GM19455 (cell line): ENCODE results near the gene PLSCR1.
"Not testable (repeated sequence)": the region's sequence is repeated elsewhere in the genome, so short reads cannot be mapped to it uniquely, and the experiment has no call there.

Experiments used
- ATAC-seq: cut with Tn5 transposase; IDR thresholded peaks from one replicate; pipeline ENCODE4 v1.9.1; 2021; ENCODE audit not compliant: unreplicated experiment

The PLSCR1 gene

DNA sequence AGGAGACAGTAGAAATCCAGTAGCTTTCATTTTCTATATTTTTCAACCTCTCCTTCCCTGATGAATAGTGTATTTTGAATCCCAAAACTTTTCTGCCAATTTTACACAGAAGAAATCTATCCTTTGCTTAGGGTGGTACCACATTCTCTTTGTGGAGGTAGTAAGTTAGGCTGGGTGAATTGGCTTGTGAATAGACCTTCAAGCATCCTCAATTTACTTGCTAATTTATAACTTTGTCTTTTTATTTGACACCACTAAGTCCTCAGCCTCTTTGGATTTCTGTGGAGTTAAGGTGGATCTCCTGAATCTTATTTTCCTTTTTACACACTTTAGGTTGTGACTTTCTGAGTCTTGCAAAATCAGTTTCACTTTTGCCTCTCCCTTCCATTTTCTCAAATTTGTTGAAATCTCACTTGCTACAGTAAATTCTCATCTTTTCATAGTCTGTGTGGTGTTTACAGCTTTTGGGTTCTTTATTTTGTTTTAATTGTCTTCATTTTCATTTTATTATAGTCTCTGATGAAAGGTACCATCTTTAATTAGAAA, 5.7 kb upstream of the PLSCR1 start:
- ATAC-seq: no peak

DNA sequence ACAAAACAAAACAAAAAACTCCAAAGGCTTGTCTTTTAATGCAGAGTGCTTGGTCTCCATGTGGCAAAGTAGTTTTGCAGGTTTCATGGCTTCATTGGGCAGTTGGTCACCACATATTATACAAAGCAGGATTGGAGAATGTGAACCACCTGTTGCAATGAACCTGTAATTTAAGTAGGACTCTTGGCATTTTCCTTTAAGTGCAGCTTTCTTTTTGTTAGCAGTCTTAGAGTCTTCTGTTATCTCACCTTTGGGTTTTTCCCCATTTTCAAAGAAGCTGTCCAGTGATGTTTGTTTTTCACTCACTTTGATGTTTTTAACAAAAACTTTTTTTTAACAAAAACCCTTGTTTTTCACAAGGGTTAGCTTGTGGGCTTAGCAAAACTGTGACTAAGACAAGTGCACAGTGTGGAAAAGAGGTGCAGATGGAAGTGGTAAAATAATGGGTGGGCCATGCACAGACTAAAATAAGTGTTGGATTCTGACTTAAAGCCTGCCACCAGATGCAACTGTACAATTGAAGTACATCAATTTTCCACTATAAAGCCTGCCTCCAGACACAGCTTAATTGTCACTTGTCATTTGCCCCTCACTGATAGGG, 2.9 kb upstream of the PLSCR1 start:
- ATAC-seq: no peak

DNA sequence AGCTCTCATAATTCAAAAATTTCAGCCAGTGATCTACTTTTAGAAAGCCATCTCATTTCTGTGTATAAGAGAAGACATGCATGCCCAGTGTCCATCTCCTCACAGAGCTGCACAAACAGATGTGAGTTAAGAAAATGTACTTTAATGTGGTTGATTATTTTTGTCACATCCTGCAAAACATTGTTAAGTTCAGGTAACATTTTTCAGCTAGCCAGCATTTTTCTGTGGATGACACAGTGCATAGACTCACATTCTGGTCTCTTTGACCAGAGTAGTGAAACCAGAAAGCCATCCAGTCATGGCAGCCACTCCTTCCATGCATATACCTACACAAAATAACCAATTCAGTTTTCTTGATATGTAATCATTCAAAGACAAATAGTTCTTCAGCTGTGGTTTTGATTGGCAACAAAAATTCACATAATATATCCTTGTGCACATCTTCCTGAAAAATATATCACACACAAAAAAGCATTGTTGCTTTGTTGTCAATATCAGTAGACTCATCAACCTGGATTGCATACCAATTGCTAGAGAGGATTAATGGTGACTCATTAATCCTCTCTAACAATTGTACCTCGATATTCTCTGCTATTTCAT, 2.1 kb upstream of the PLSCR1 start:
- ATAC-seq: no peak

DNA sequence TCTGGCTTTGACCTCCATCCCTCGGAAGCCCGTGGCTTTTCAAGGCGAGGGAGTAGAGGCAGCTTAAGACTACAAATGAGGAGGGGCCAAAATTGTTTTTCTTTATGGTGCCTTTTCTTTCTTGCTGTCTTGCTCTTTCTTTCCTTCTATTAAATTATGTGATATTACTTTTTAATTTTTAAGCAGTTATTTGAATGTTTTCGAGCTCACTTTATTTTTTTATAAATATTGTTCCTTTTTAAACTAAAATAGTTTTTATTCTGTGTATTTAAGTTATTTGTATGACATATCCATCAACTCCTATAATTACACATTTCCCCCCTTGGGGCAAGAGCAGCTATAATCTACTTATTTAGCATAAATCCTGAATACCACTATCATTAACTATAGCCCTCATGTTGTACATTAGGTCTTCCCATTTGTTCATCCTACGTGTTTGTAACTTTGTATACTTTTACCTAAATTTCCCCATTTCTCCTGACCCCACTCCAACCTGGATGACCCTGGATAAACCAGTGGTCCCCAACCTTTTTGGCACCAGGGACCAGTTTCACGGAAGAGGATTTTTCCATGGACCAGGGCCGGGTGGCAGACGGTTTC, 622 bp upstream of the PLSCR1 start:
- ATAC-seq: peak; percentile 19

DNA sequence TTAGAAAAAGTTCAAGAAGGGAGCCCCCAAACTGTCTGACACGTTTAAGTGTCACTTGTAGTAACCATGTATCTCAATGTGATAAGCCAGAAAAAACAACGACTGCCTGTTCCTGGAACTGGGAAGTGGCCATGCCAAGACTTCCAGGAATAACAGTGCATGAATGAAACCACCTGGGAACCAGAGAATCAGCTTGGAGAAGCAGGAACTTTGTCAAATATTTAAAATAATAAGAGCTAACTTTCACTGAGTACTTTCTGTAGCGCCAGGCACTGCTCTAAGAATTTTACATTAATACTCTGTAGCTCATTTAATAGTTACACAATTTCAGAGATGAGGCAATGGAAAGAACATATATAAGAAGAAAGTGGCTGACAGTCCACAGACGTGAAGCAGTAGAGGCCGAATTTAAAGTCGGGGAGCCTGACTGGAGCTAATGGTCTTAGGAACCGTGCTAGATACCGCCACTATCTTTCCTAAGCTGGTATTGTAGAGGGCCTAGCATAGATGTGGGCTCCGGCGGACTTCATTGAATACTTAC, 876 bp downstream of the PLSCR1 start:
- peak; percentile 15 for ATAC-seq

DNA sequence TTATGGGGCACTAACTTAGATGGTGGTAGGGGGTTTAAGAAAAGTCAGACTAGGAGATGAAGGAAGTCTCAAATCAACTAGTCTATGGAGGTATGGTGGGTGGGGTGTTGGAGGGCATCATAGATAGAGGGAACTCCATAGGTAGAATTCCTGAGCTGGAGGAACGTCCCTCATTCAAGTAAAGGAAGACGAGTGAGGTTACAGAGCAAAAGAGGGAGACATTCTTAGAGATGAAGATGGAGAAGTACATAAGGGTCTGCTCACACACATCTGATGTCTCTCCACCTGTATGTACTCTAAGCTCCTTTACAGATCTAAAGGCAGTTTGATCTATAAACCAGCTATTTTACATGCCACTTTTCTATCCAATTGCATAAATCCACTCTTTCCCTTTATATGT, 1.4 kb downstream of the PLSCR1 start:
- ATAC-seq: no peak

DNA sequence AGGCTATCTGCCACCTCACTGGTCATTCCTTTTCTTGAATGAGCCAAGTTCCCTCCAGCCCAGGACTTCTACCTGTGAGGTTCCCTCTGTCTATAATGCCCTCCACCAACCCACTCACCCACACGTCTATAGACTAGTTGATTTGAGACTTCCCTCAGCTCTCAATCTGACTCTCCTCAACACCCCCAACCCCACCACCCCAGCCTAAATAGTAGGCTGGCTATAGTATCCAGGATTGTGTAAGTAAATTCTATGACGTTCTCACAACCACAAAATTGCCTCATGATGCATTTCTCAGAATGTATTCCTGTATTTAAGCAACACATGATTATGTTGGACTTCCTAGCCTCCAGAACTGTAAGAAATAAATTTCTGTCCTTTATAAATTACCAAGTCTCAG, 2.2 kb downstream of the PLSCR1 start:
- no peak for ATAC-seq

DNA sequence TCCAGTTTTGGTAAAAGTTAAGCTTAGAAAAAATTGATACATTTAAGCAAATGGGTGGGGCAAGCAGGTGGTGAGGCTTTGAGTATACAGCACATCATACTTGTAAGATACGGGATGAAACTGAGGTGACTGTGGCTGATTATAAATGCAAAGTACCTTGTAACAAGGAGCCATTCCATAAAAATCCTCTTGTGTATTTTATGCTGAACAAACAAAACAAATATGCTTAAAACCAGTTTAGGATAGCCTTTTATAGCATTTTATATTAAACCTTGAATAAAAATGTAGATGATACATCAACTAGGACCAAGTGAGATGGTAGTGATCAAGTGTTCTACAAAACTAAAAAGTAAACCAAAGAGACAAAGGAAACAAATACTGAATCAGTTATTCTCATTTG, 3.4 kb downstream of the PLSCR1 start:
- ATAC-seq: no peak

DNA sequence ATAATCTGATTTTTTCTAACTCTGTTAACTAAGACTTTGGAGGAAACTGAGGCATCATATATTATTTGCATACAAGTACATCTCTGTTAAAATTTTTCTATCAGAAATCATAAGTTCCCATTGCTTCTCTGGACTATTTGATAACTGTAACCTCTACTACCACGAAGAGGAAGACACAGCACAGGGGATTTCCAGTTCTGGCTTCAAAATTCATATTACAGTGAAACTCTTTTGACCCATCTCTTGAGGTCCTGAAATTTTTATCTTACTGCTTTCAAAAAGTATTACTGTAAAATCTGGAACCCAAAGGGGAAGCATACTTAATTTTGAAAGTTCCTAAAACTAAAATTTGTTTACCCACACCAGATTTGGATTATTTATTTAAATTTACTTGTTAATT, 4.2 kb downstream of the PLSCR1 start:
- no peak for ATAC-seq

DNA sequence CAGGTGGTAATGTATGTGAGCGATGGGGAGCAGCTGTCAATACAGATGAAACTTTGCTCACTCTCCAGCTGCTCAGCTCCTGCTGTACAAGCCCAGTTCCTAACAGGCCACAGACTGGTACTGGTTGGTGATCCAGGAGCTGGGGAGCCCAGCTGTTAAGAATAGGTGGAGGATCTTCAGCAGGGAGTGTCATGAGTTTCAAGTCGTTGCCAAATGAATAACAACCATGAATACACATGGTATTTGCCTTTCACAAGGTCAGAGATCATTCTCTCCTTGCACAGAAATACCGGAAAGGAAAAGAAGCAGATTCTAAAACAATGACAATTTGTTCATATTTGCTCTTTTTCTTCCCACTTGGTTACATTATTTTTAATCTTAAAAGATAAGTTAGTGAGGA, 5.1 kb downstream of the PLSCR1 start:
- no peak for ATAC-seq

DNA sequence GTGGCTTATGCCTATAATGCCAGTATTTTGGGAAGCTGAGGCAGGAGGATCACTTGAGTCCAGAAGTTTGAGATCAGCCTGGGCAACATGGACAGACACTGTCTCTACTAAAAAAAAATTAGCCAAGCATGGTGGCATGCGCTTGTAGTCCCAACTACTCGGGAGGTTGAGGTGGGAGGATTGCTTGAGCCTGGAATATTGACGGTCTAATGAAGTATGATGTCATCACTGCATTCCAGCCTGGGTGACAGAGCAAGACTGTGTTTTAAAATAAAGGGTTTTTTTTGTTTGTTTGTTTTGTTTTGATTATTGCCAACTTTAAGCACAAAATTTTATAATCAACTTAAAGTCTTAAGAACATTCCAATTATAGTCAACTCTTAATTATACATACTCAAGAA, 6.8 kb downstream of the PLSCR1 start:
- ATAC-seq: no peak

DNA sequence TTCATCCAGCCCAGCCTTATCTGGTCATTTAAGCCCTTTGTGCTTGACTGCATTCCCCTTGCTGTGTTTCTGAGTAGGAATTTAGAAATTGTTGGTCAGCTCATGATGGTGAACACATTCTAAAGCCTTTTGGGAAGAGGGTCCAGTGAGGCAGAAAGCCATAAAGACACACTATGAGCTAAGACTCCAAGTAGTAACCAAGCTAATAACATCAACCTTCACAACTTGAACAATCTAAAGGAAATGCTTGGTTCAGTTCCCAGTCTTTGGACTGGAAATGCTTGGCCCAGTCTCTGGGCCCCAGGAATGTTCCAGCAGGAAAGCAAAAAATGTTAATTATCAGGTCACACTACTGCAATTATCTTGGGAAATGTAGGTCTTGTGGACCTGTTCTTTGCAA, 7.7 kb downstream of the PLSCR1 start:
- ATAC-seq: no peak

DNA sequence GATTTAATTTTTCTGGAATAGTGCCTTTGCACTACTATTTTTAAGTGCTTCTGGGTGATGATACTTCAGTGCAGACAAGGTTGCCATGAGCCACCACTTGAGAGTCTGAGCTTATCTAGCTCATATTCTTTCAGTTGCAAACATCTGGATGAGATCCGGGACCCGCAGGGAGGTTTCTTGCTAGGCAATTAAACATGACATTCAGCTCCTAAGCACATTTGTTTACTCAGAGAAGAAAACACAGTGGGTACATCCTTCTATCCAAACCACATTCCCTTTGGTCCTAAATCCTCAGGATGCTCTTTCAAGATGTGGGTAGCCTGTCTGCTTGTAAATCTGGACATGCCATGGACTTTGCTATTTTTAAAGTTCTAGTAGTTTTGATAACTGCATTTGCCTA, 12.0 kb downstream of the PLSCR1 start:
- ATAC-seq: no peak

DNA sequence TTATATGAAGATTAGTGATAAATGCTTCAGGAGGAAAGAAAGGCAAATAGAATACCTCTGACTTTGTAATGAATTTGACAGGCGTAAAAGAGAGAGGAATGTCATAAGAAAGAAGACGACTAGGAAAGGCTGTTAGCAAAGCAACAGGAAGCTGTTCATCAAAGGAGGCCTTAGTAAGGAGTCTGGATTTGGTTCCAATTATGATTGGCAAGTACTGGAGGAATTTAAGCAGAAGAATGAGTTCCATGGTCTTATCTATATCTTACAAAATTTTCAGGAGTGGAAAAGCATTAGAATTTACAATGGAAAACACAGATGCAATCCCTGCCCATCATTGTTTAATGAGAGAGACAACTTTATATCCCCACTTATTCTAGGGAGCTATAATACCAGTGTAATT, 13.8 kb downstream of the PLSCR1 start:
- no peak for ATAC-seq

DNA sequence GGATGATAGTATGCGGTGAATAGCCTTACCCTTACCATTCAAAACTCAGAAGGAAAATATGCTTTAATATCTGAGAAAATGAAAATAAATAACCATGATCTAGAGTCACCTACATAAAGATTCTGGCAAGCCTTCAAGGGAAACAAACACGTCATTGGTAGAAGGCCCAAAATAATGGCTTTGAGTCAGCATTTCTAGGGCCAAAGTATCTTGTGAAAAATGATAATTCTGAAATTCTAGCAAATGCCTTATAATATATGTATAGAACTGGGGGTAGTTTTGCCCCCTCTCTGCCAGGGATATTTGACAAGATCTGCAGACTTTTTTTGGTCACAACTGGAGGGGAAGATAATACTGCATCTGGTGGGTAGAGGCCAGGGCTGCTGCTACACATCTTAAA, 15.4 kb downstream of the PLSCR1 start:
- no peak for ATAC-seq

DNA sequence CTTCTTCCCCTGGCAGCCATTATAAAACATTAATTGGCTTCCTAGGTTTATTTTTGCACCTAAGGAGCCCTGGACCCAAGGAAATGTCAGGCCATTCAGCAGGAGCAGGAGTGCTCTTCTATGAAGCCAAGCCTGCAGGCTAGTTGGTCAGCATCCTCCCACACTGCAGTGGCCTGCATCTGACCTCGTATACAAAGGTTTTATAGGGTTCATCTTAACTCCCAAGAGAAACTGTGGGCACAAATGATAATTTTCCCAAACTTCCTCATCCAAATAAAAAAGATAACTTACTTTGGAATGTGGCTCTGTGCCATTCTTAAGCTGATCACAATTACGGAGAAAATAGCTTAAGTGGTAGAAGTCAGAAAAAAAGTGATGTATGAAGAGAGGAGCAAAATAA, 19.4 kb downstream of the PLSCR1 start:
- ATAC-seq: no peak

DNA sequence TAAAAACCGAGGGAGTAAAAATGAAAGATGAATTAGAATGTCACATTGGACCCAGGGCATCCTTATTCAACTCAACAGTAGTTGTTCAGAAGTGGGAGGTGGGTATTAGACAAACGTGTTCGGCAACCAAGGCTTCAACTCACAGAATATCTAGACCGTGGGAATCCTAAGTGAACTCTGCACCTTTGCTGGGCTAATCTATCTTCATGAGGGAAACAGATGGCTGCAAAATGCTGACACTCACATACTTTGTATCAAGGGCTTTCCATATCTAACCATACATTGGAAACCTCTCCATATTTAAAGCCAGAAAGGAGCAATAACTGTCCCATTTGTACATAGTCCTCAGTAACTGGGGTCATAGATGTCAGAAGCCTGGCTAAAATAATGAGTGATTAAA, 20.9 kb downstream of the PLSCR1 start:
- ATAC-seq: no peak

DNA sequence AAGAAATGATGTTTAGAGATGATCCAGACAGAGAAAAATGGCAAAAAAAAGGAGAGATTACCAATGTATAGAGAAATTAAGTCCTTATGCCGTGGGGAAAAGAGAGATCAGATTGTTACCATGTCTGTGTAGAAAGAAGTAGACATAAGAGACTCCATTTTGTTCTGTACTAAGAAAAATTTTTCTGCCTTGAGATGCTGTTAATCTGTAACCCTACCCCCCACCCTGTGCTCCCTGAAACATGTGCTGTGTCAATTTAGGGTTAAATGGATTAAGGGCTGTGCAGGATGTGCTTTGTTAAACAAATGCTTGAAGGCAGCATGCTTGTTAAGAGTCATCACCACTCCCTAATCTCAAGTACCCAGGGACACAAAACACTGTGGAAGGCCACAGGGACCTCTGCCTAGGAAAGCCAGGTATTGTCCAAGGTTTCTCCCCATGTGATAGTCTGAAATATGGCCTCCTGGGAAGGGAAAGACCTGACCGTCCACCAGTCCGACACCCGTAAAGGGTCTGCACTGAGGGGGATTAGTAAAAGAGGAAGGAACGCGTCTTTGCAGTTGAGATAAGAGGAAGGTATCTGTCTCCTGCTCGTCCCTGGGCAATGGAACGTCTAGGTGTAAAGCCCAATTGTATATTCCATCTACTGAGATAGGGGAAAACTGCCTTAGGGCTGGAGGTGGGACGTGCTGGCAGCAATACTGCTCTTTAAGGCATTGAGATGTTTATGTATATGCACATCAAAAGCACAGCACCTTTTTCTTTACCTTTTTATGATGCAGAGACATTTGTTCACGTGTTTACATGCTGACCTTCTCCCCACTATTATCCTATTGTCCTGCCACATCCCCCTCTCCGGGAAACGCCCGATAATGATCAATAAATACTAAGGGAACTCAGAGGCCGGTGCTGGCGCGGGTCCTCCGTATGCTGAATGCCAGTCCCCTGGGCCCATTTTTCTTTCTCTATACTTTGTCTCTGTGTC, 21.9 kb downstream of the PLSCR1 start:
- not testable (repeated sequence) for ATAC-seq

DNA sequence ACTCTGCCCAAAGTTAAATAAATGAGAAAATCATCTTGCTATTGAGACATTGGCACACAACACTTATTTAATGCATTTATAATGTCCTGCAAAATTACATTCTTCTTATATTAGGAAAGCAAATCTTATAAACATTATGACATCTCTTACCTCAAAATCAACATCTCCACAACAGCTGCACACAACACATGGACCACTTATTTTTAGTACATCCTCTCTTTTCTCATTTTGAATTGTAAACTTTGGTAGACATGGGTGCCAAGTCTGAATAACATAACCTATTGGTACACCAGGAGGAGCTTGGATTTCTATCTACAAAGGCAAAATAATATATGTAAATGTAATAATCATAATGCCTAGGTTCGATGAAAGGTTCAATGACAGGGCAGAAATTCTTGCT, 23.0 kb downstream of the PLSCR1 start:
- no peak for ATAC-seq

DNA sequence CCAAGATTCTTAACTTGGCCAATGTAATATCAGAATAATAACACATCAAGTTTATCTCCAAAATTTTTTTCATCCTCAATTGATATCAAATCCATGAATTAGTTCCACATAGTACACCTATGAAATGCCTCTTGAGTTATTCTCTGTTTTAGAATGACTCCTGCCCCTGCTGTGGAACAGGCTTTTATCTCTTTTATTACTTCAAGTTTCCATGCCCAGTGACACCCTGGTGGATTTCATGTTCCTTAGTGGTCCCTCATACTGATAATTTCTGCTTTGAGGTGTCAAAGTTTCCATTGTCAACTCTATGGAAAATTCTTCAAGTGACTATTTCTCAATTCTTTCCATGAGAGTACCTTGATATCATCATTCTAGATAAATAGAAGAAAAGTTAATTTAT, 24.6 kb downstream of the PLSCR1 start:
- ATAC-seq: no peak
